ENCODE data around the gene CNGA4. TPM values are rescaled to one million over a fixed set of nuclear protein-coding genes. Genes with fewer than 3 reads are reported as not detected.
A peak's percentile ranks its signal among the peaks of the same experiment; 100 is the strongest.

The CNGA4 gene
- total RNA-seq, 2 donors from 2014 or later: not detected

DNA sequence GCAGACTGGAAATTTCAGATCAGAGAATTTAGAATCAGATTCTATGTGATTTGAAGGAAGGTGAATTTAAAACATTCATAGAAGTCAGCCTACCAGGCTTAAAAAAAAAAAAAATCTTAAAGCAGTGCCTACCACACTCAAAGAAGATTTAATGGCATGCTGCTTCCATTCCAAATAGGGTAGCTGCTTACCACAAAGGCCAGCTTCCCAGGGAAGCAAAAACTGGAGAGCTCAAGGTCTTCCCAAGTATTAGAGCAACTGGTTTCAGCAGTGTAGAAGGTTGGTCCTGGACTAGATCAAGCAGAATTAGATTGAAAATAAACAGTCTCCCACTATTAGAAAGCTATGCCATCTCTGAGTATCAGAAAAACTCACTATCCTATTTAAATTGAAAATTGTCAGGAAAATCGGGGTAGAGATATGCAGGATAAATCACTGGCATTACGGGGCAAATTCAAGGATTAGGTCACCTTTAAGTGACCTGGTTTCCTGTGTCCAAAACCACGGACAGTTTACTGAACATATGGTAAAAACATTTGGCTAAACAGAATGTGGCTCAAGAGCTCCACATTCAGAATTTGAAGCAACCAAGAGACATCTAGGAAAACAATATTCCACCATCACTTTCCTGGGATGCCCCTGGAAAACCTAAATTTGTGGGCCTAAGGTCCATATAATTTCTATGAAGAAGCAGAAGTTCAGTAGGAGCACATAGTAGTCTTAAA is 32.3 kb upstream of the CNGA4 start:
- peaks cover 42 to 47% of the 10 kb centered on the region in 2 donors for H3K4me1 Mint-ChIP-seq (ENCODE audit: low read depth in 2 of 2)
- ATAC-seq (no peak), DNase-seq (ENCODE audit: low spot score) (no peak)
- H3K27me3 Mint-ChIP-seq: no peaks in the 10 kb centered on the region
- peaks cover 30% of the 10 kb centered on the region for H3K36me3 Mint-ChIP-seq
- no peak overlapping the region for H3K4me3 Mint-ChIP-seq
- H3K9me3 Mint-ChIP-seq: peaks cover 4% of the 10 kb centered on the region
- H3K27ac Mint-ChIP-seq: peak overlapping the region; percentile 19 to 26

DNA sequence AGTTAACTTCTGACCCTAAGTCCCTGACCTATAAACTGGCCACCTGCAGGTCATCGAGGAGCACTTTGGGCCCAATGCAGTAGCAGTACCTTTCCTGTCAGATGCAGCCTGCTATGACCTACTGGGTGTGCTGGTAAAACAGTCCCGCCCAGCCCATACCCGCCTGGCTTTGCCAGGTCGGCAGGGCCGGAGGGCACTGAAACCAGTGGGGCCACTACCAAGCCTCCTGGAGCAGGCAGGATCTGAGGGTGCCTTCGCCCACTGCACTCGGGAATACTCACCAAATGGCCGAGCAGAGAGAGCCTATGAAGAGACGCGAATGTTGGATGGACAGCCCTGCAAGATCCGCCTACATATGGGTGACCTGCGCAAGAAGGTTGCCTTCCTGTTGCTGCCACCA is 29.1 kb upstream of the CNGA4 start:
- DNase-seq (ENCODE audit: low spot score) (no peak), ATAC-seq (peak in 1 of 2 donors; percentile 37)
- H3K4me1 Mint-ChIP-seq (ENCODE audit: low read depth in 2 of 2): peaks cover 11 to 18% of the 10 kb centered on the region in 2 donors
- no peaks in the 10 kb centered on the region for H3K27me3 Mint-ChIP-seq
- H3K36me3 Mint-ChIP-seq: peaks cover 23% of the 10 kb centered on the region
- no peak overlapping the region for H3K4me3 Mint-ChIP-seq
- no peaks in the 10 kb centered on the region for H3K9me3 Mint-ChIP-seq
- H3K27ac Mint-ChIP-seq: peak overlapping the region in 1 of 2 donors; percentile 21

DNA sequence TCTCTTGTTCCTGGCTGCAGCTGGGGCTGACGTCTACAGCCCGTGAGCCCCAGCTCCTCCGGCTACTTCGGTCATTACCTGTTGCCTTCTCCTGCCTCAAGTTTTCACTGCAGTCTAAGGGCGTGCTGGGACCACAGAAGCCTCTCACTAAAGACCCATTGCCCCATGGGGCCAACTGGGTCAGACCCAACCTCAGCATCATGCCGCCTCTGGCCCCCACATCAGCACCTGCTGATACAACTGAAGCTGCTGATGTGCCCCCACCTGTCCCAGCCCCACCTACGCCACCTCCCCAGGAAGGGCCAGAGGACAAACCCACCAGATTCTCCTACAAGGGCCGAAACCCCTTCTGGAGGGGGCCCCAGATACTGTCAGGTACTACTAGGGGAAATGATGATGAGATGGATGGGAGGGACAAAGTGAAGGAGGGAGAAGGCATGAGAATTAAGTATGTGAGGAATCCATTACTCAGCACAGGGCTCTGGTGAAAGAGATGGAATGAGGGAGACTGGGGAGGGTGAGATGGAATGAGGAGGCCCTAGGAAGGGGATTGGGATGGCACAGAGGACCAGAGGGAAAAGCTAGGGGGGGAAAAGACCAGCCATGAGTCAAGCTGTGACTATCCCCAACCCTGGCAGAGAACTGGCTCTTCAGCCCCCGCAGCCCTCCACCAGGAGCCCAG is 28.5 kb upstream of the CNGA4 start:
- H3K27ac Mint-ChIP-seq: no peak overlapping the region
- no peaks in the 10 kb centered on the region for H3K9me3 Mint-ChIP-seq
- ATAC-seq (peak in 1 of 2 donors; percentile 40), DNase-seq (ENCODE audit: low spot score) (no peak)
- no peaks in the 10 kb centered on the region for H3K27me3 Mint-ChIP-seq
- H3K4me1 Mint-ChIP-seq (ENCODE audit: low read depth in 2 of 2): peaks cover 5 to 13% of the 10 kb centered on the region in 2 donors
- H3K4me3 Mint-ChIP-seq: no peak overlapping the region
- peaks cover 26% of the 10 kb centered on the region for H3K36me3 Mint-ChIP-seq

DNA sequence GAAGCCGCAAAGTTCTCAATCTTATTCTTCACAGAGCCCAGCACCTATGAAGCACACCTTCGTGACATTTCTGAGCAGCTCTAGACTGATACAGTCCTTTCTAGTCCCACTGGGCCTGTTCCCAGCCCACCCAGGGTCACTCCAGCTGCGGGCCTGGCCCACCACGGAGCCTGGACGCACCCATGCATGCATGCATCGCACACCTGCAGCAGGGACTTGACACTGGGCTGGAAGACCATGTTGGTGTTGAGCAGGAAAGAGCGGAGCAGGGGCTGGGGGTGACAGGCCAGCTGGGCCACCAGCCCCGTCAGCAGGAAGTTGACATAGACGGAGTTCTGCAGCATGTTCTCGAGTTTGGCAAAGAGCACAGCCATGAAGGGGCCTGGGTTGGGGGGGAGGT is 24.4 kb upstream of the CNGA4 start:
- Mint-ChIP-seq H3K9me3 (no peaks in the 10 kb centered on the region), H3K36me3 (peaks cover 27% of the 10 kb centered on the region), H3K27me3 (no peaks in the 10 kb centered on the region), H3K4me3 (no peak overlapping the region), H3K4me1 (ENCODE audit: low read depth in 2 of 2) (peaks cover 5 to 15% of the 10 kb centered on the region in 2 donors), H3K27ac (no peak overlapping the region)
- DNase-seq (ENCODE audit: low spot score) (no peak), ATAC-seq (no peak)

DNA sequence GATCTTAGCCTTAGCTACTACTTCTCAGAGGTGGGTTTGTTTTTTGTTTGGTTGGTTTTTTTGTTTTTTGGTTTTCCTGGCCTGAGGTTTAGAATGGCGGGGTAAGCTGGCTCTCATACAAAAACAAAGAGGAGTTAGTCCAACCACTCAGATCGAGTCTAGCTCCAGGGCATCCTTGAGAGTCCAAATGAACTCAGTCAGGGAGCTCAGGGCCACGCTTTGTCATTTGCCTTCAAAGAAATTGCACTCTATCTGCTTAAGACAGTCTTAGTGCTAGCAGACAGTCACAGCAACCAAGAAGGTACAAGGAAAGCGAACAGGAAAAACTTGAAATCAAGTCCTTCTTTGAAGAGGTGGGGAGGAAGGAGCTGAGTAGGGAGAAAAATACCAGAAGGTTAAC is 22.4 kb upstream of the CNGA4 start:
- Mint-ChIP-seq H3K4me1 (ENCODE audit: low read depth in 2 of 2) (peaks cover 7 to 23% of the 10 kb centered on the region in 2 donors), H3K9me3 (no peaks in the 10 kb centered on the region), H3K27me3 (no peaks in the 10 kb centered on the region), H3K27ac (peak overlapping the region in 1 of 2 donors; percentile 17), H3K36me3 (peaks cover 40% of the 10 kb centered on the region), H3K4me3 (no peak overlapping the region)
- ATAC-seq (no peak), DNase-seq (ENCODE audit: low spot score) (no peak)

DNA sequence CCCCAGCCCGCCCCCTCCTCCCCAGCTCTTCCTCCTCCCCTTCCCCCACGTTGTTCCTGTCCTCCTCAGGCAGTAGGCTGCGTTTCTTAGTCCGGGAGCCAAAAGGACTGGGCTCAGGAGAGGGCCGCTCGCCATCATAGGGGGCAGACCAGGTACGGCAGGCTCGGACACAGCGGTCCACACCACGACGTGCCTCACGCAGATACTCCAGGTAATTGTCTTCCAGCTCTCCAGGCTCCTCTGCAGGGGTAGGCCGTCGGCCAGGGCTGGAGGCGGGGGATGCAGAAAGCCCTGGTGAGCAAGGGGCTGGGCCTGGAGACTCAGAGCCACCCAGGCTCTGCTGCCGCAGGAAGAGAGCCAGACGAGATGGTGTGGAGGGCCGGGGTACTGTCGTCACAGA is 21.2 kb upstream of the CNGA4 start:
- DNase-seq (ENCODE audit: low spot score) (no peak), ATAC-seq (no peak)
- H3K27ac Mint-ChIP-seq: no peak overlapping the region
- no peaks in the 10 kb centered on the region for H3K27me3 Mint-ChIP-seq
- H3K9me3 Mint-ChIP-seq: no peaks in the 10 kb centered on the region
- no peak overlapping the region for H3K4me3 Mint-ChIP-seq
- H3K4me1 Mint-ChIP-seq (ENCODE audit: low read depth in 2 of 2): peaks cover 11 to 26% of the 10 kb centered on the region in 2 donors
- H3K36me3 Mint-ChIP-seq: peaks cover 49% of the 10 kb centered on the region

DNA sequence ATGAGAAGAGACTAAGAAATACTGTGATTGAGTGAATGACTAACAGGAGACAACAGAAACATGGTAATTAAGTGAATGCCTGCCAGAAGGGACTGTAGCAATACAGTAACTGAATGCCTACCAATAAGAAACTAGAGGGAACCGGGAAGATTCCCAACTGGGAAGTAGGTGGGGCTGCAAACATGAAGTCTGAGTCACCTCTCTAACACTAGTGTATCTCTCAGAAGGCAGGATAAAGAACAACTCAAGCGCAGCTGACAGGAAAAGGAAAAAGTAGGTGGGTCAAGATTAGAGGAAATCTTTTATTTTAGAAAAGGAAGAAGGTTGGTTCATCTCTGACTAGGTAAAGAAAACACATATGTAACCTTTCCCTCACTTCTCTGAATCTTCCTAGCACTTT is 19.5 kb upstream of the CNGA4 start:
- H3K27me3 Mint-ChIP-seq: no peaks in the 10 kb centered on the region
- no peak overlapping the region for H3K4me3 Mint-ChIP-seq
- H3K4me1 Mint-ChIP-seq (ENCODE audit: low read depth in 2 of 2): peaks cover 11 to 26% of the 10 kb centered on the region in 2 donors
- ATAC-seq (no peak), DNase-seq (ENCODE audit: low spot score) (no peak)
- H3K9me3 Mint-ChIP-seq: no peaks in the 10 kb centered on the region
- H3K36me3 Mint-ChIP-seq: peaks cover 49% of the 10 kb centered on the region
- peak overlapping the region in 1 of 2 donors; percentile 50 for H3K27ac Mint-ChIP-seq

DNA sequence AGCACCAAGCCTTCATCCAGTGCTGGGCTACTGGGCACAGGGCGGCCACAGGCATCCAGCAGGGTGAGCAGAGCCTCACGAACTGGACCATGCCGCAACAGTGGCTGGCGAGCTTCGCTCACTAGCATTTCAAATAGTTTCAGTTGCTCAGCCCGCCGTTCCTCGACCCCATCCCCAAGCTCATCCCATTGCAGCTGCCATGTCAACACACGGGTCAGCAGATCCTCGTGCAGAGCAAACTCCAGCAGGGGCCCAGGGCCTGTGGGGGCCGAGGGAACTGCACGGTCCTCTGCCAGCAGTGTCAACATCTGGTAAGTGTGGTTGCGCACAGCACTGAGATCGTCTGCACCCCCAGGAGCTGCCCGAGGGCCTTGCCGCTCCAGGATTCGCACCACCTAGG is 15.0 kb upstream of the CNGA4 start:
- Mint-ChIP-seq H3K4me1 (ENCODE audit: low read depth in 2 of 2) (peaks cover 55 to 56% of the 10 kb centered on the region in 2 donors), H3K27ac (no peak overlapping the region), H3K4me3 (no peak overlapping the region), H3K27me3 (no peaks in the 10 kb centered on the region), H3K36me3 (peaks cover 46% of the 10 kb centered on the region), H3K9me3 (peaks cover 10% of the 10 kb centered on the region)
- ATAC-seq (no peak), DNase-seq (ENCODE audit: low spot score) (no peak)

DNA sequence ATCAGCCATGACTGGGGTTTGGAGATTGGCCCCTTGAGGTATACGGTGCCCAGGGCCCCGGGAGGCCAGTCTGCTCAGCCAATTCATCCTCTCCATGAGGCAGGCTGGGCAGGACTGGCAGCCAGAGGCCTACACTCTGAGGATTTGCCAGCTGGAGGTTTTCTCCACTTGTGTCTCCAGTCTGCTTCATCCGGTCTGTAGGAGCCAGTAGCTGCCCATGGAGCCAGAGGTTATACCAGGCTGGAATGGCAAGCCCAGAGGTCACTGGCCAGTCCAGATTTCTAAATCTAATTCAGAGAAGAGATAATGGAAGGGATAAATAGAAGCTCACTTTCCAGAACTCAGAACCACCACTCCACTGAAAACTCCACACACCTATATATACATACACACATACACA is 14.5 kb upstream of the CNGA4 start:
- DNase-seq (ENCODE audit: low spot score) (no peak), ATAC-seq (no peak)
- Mint-ChIP-seq H3K27ac (peak overlapping the region; percentile 67 to 93), H3K4me3 (no peak overlapping the region), H3K36me3 (peaks cover 41% of the 10 kb centered on the region), H3K27me3 (no peaks in the 10 kb centered on the region), H3K9me3 (peaks cover 10% of the 10 kb centered on the region), H3K4me1 (ENCODE audit: low read depth in 2 of 2) (peaks cover 56 to 57% of the 10 kb centered on the region in 2 donors)

DNA sequence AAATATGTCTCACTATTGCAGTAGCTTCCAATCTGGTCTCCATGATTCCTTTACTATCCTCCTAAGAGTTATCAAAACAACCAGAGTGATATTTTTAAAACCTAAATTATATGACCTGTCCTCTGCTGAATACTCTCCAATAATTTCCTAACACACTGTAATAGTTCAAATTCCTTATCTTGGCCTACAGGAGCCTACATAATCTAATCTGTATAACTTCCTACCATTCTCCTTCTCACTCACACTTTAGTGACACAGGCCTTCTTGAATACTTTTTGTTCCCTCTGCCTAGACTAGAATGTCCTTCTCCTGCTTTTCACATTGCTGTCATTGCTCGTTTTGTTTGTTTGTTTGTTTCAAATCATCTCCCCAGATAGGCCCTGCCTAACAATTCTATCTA is 13.9 kb upstream of the CNGA4 start:
- Mint-ChIP-seq H3K27me3 (no peaks in the 10 kb centered on the region), H3K36me3 (peaks cover 35% of the 10 kb centered on the region), H3K4me1 (ENCODE audit: low read depth in 2 of 2) (peaks cover 60 to 62% of the 10 kb centered on the region in 2 donors)

DNA sequence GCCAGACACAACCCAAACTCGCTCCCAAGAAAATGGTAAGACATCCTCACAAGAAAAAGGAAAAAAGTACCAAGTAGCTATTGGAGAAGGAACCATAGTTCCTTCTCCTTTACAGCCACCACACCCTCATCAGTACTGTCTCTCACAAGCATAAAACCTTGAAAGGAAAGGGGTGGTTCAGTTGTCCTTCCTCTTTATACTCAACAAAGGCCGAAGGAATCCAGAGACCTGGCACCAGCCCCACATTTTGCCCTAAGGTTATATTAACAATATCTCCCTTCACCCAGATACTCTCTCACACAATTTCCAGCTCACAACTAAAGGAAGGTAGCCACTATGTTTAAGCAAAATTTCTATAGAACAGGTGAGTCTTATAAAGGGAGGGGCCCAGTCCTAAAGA is 13.0 kb upstream of the CNGA4 start:
- Mint-ChIP-seq H3K4me1 (ENCODE audit: low read depth in 2 of 2) (peaks cover 65 to 71% of the 10 kb centered on the region in 2 donors), H3K27me3 (no peaks in the 10 kb centered on the region), H3K27ac (peak overlapping the region; percentile 67 to 93), H3K36me3 (peaks cover 29% of the 10 kb centered on the region), H3K9me3 (peaks cover 10% of the 10 kb centered on the region), H3K4me3 (no peak overlapping the region)
- DNase-seq (ENCODE audit: low spot score) (no peak), ATAC-seq (no peak)

More for the DNA sequence above, 13.9 kb upstream of the CNGA4 start:
- DNase-seq (ENCODE audit: low spot score) (no peak), ATAC-seq (no peak)
- H3K27ac Mint-ChIP-seq: peak overlapping the region; percentile 67 to 93
- peaks cover 10% of the 10 kb centered on the region for H3K9me3 Mint-ChIP-seq
- no peak overlapping the region for H3K4me3 Mint-ChIP-seq

DNA sequence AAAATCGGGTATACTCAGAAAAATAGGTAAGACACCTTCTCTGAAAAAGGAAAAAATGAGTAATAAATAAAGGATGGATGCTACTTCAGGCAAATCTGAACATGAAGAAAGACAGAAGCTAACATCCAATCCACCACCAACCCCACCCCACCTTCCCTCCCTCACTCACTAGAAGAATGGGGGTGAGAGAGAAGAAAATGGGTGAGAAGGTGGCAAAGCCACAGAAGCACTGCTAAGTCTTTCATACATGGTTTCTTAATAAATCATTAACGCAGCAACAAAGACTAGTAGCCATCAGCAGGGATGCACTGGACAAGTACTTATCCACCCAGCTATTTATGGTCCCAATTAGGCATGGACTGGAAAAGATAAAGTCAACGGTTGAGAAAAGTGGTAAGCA is 10.4 kb upstream of the CNGA4 start:
- Mint-ChIP-seq H3K9me3 (peaks cover 10% of the 10 kb centered on the region), H3K4me3 (peak overlapping the region; percentile 70), H3K27me3 (no peaks in the 10 kb centered on the region), H3K4me1 (ENCODE audit: low read depth in 2 of 2) (peaks cover 77 to 86% of the 10 kb centered on the region in 2 donors), H3K36me3 (peaks cover 18% of the 10 kb centered on the region), H3K27ac (peak overlapping the region; percentile 67 to 93)
- peak; percentile 70 to 92 for ATAC-seq
- no peak for DNase-seq (ENCODE audit: low spot score)

DNA sequence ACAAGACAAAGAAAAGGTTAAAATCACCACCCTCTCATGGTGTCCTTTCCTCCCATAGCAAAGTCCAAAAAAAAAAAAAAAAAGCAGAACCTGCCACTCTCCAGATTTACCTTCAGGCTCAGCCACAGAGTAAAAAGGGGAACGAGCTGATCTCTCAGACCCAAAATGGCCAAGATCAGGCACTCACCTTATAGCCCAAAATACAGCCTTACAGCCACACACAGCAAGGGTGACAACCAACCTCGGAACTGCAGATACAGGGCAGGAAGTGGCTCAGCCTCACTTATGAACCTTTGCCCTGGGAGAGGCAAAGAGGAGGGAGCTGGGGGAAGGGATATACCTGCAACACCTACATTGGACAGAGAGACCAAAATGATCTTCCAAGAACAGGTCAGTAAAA is 9.0 kb upstream of the CNGA4 start:
- ATAC-seq (no peak), DNase-seq (ENCODE audit: low spot score) (no peak)
- peak overlapping the region; percentile 67 to 93 for H3K27ac Mint-ChIP-seq
- no peaks in the 10 kb centered on the region for H3K27me3 Mint-ChIP-seq
- H3K36me3 Mint-ChIP-seq: peaks cover 14% of the 10 kb centered on the region
- H3K9me3 Mint-ChIP-seq: peaks cover 10% of the 10 kb centered on the region
- peaks cover 79 to 92% of the 10 kb centered on the region in 2 donors for H3K4me1 Mint-ChIP-seq (ENCODE audit: low read depth in 2 of 2)
- peak overlapping the region; percentile 70 for H3K4me3 Mint-ChIP-seq

DNA sequence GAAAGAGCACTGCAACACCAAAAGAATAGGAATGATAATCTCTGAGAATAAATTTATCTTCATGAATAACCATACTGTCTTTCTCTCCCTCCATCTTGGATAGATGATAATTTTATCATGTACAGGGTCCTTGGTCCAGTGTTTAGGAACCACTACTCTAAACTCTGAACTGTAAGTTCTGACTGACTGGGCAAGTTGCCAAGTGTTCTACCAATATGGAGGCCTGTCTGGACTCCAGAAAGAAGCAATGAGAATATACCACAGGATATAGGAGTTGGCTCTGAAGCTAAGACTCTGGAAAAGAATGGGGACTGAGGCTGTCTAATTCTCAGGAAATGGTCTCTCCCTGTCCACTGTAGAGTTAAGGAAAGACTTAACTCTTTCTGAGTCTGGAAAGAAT is 6.0 kb upstream of the CNGA4 start:
- Mint-ChIP-seq H3K27me3 (no peaks in the 10 kb centered on the region), H3K4me1 (ENCODE audit: low read depth in 2 of 2) (peaks cover 56 to 69% of the 10 kb centered on the region in 2 donors), H3K4me3 (peak overlapping the region; percentile 99), H3K36me3 (no peaks in the 10 kb centered on the region), H3K9me3 (no peaks in the 10 kb centered on the region), H3K27ac (peak overlapping the region; percentile 92 to 93)
- no peak for ATAC-seq
- no peak for DNase-seq (ENCODE audit: low spot score)

Data from natural killer cell treated with Interleukin-12 subunit alpha and Interleukin-12 subunit beta and Interleukin-15 and Interleukin-18, amount 100 ng/mL, for 72 hours (primary cell).